A673 (cell line): ENCODE measurements around the gene CCDC106.

Experiments used
- EZH2 ChIP-seq: fragments of 200-600 bp; sonication (generic); IDR thresholded peaks from 2 replicates; pipeline ENCODE4 v1.6.1; 2017; ENCODE audit warnings: borderline replicate concordance, low read depth, mild to moderate bottlenecking, mixed read lengths, antibody characterized with exemption, low read length; ENCODE audit not compliant: poor library complexity, severe bottlenecking
- TF ChIP-seq, protein P1 (sequence below): fragments of 300-800, 200-600 bp; sonication (generic); conservative IDR thresholded peaks from 2 replicates; pipeline ENCODE4 v1.5.1; 2017; ENCODE audit warnings: low read depth, mild to moderate bottlenecking, antibody characterized with exemption, low read length, moderate library complexity, mixed read lengths

DNA sequence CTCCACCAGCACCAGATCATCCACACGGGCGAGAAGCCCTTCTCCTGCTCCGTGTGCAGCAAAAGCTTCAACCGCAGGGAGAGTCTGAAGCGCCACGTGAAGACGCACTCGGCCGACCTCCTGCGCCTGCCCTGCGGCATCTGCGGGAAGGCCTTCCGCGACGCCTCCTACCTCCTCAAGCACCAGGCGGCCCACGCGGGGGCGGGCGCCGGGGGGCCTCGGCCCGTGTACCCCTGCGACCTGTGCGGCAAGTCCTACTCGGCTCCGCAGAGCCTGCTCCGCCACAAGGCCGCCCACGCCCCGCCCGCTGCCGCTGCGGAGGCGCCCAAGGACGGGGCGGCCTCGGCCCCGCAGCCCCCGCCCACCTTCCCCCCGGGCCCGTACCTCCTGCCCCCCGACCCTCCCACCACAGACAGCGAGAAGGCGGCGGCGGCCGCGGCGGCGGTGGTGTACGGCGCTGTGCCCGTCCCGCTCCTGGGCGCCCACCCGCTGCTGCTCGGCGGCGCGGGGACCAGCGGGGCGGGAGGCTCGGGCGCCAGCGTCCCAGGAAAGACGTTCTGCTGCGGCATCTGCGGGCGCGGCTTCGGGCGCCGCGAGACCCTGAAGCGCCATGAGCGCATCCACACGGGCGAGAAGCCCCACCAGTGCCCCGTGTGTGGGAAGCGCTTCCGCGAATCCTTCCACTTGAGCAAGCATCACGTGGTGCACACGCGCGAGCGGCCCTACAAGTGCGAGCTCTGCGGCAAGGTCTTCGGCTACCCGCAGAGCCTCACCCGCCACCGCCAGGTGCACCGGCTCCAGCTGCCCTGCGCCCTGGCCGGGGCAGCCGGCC, 33.1 kb upstream of the CCDC106 start:
- TF ChIP-seq EZH2, result no peak
- TF ChIP-seq, protein P1, sequence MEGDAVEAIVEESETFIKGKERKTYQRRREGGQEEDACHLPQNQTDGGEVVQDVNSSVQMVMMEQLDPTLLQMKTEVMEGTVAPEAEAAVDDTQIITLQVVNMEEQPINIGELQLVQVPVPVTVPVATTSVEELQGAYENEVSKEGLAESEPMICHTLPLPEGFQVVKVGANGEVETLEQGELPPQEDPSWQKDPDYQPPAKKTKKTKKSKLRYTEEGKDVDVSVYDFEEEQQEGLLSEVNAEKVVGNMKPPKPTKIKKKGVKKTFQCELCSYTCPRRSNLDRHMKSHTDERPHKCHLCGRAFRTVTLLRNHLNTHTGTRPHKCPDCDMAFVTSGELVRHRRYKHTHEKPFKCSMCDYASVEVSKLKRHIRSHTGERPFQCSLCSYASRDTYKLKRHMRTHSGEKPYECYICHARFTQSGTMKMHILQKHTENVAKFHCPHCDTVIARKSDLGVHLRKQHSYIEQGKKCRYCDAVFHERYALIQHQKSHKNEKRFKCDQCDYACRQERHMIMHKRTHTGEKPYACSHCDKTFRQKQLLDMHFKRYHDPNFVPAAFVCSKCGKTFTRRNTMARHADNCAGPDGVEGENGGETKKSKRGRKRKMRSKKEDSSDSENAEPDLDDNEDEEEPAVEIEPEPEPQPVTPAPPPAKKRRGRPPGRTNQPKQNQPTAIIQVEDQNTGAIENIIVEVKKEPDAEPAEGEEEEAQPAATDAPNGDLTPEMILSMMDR, result no peak
